ENCODE results near the gene PWWP2B. TPM values are rescaled to one million over a fixed set of nuclear protein-coding genes. Genes with fewer than 3 reads are reported as not detected.

PWWP2B gene
- total and polyA plus RNA-seq, 2 donors (not counting 3 experiments of a cell fraction or from before 2014, with no cell fraction given) = 4.6 to 11.8 TPM

DNA sequence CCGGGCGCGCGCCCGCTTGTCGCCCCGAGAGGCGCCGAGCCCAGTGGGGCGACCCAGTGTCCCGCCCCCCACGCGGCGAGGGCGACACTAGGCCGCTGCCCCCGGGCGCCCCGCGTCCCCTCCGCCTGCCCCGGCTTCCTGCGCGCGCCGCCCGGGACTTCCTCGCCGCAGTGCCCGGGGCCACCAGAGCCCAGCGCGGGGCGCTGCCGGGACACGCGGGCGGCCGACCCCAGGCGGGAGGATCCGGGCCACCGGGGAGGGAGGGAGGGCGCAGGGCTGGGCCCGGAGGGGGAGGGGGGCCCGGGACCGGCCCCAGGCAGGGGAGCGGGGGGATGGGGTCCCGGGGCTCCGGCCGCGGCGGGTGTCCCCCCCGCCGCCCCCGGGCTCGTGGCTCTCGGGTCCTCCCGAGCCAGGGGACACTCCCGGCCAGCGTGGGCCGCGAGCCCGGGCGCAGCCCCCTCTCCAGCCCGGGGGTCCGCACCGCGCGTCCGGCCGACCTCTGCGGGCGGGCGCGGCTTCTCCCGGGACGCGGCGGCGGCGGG is 435 bp upstream of the PWWP2B start:
- CTCF ChIA-PET = interaction anchor here (1.6 to 2.0 kb wide), 2 partner anchors 47 to 55 kb away, joined by 6 to 8 read pairs; no protein-coding TSS in a partner anchor
- H3K4me2 ChIP-seq (ENCODE audit: insufficient read depth, low read length) = peak overlapping the region; percentile 24
- intact Hi-C loops (cut with micrococcal nuclease) = loop anchor here (2.0 kb wide), 1 partner anchor 140 kb away; the partner anchor contains the start of gene INPP5A
- H3K9me3 ChIP-seq (replicated peaks; ENCODE audit: control insufficient read depth, insufficient read depth, low read length) = no peaks in the 10 kb centered on the region
- DNase-seq (ENCODE audit: low read depth, low spot score) (no peak), FAIRE-seq (no peak)
- H3K4me1 ChIP-seq (ENCODE audit: control insufficient read depth, extremely low read depth, insufficient read depth, low read length) = peaks cover 13% of the 10 kb centered on the region
- peak overlapping the region; percentile 18 for H2AFZ ChIP-seq (ENCODE audit: low read depth, low read length)
- H3K27ac ChIP-seq (ENCODE audit: insufficient read depth, low read depth, low read length) = no peak overlapping the region
- no peaks in the 10 kb centered on the region for H3K27me3 ChIP-seq (ENCODE audit: control insufficient read depth in 2 of 2, insufficient read depth in 2 of 2, low read length in 2 of 2)
- H3K4me3 ChIP-seq (replicated peaks in 1 of 3; ENCODE audit: insufficient read depth in 1 of 3, low read depth in 1 of 3, low read length in 3 of 3) = peak overlapping the region in 1 of 3 experiments; percentile 47
- dilution Hi-C loops (cut with MboI; ENCODE audit: extremely low pct_ligation_motif_present, low sequenced_read_pairs) = no loop called here
- POLR2A ChIA-PET = no interaction called here
- H3K9me1 ChIP-seq (replicated peaks; ENCODE audit: control insufficient read depth, extremely low read depth, insufficient read depth, low read length) = no peaks in the 10 kb centered on the region
- no peaks in the 10 kb centered on the region for H3K36me3 ChIP-seq (ENCODE audit: control insufficient read depth in 2 of 2, extremely low read depth in 1 of 2, insufficient read depth in 2 of 2, low read length in 2 of 2)
- no peaks in the 10 kb centered on the region for H4K20me1 ChIP-seq (replicated peaks; ENCODE audit: control insufficient read depth, extremely low read depth, insufficient read depth, low read length)
- no peak for TF ChIP-seq POLR2A (IDR thresholded peaks at IDR 0.05; ENCODE audit: low read depth, low read length)
- TF ChIP-seq POLR2AphosphoS5 (IDR thresholded peaks at IDR 0.05; ENCODE audit: insufficient read depth, low read depth, low read length) = no peak
- TF ChIP-seq CTCF (IDR thresholded peaks at IDR 0.05; ENCODE audit: extremely low read depth in 1 of 2, insufficient read depth in 1 of 2, low read depth in 1 of 2, low read length in 2 of 2) = peak in 1 of 2 donors; percentile 10
- no peak for TF ChIP-seq MYC (IDR thresholded peaks at IDR 0.05; ENCODE audit: low read depth, low read length)
- no peak for TF ChIP-seq FOS (IDR thresholded peaks at IDR 0.05; ENCODE audit: borderline replicate concordance, insufficient read depth, low read length)
- peak overlapping the region; percentile 20 for H3K9ac ChIP-seq (replicated peaks; ENCODE audit: extremely low read depth, insufficient read depth, low read length)
- BruUV-seq (replicated peaks) = no TSS peak
- H3K79me2 ChIP-seq (ENCODE audit: control insufficient read depth, insufficient read depth, low read length) = peaks cover 28% of the 10 kb centered on the region
